Epidermal melanocyte (primary cell): ENCODE data around the gene AOPEP.

Source experiments
- DNase-seq: peaks from one replicate; pipeline ENCODE4 v3.0.0; 2011; ENCODE audit warnings: low spot score; ENCODE audit not compliant: insufficient read length

AOPEP gene

GRCh38 chr9:95092262-95093072, 366.0 kb downstream of the AOPEP start:
- DNase-seq: peak; percentile 63

GRCh38 chr9:95093586-95093985, 367.1 kb downstream of the AOPEP start:
- DNase-seq: no peak

GRCh38 chr9:95094002-95094401, 367.5 kb downstream of the AOPEP start:
- DNase-seq: no peak

GRCh38 chr9:95095641-95096355, 369.3 kb downstream of the AOPEP start:
- DNase-seq: no peak

- no peak for DNase-seq
Measured at GRCh38 chr9:95096381-95096780, 369.9 kb downstream of the AOPEP start.

- no peak for DNase-seq
Measured at GRCh38 chr9:95096807-95097206, 370.3 kb downstream of the AOPEP start.

GRCh38 chr9:95097279-95097678, 370.8 kb downstream of the AOPEP start:
- no peak for DNase-seq

GRCh38 chr9:95098391-95098921, 372.0 kb downstream of the AOPEP start:
- no peak for DNase-seq

- DNase-seq: no peak
Measured at GRCh38 chr9:95099321-95100070, 373.0 kb downstream of the AOPEP start.

GRCh38 chr9:95100071-95100627, 373.6 kb downstream of the AOPEP start:
- DNase-seq: no peak

GRCh38 chr9:95101326-95101725, 374.8 kb downstream of the AOPEP start:
- no peak for DNase-seq

GRCh38 chr9:95102001-95102433, 375.5 kb downstream of the AOPEP start:
- DNase-seq: no peak

- DNase-seq: no peak
Measured at GRCh38 chr9:95102572-95102971, 376.1 kb downstream of the AOPEP start.

- no peak for DNase-seq
Measured at GRCh38 chr9:95103281-95103771, 376.8 kb downstream of the AOPEP start.

- no peak for DNase-seq
Measured at GRCh38 chr9:95103871-95104580, 377.5 kb downstream of the AOPEP start.

GRCh38 chr9:95104581-95104960, 378.1 kb downstream of the AOPEP start:
- DNase-seq: no peak

GRCh38 chr9:95104980-95105379, 378.5 kb downstream of the AOPEP start:
- no peak for DNase-seq

GRCh38 chr9:95105519-95106287, 379.2 kb downstream of the AOPEP start:
- no peak for DNase-seq

- DNase-seq: no peak
Measured at GRCh38 chr9:95107001-95107749, 380.7 kb downstream of the AOPEP start.
